ENCODE measurements around the gene FGF19. TPM values are rescaled to one million over a fixed set of nuclear protein-coding genes. Genes with fewer than 3 reads are reported as not detected.

FGF19 gene
- not detected in 2 replicates for total RNA-seq (2014; rRNA removed; shearing (Covaris generic))

- DNase-seq (ENCODE audit: low read depth): no peak
These were observed at the start of gene FGF19 for GRCh38 chr11:69703768-69704507. FGF19 (minus strand) TSS chr11:69704022; CDS start chr11:69703876, 146 bp downstream.

- DNase-seq (ENCODE audit: low read depth): no peak
These were observed 49.1 kb upstream of the FGF19 start for GRCh38 chr11:69752890-69753289.

GRCh38 chr11:69750875-69751597 lies 47.2 kb upstream of the FGF19 start:
- DNase-seq (ENCODE audit: low read depth): no peak

GRCh38 chr11:69750108-69750850 lies 46.5 kb upstream of the FGF19 start:
- DNase-seq (ENCODE audit: low read depth): no peak

- DNase-seq (ENCODE audit: low read depth): no peak
These were observed 44.8 kb upstream of the FGF19 start for GRCh38 chr11:69748637-69749036.

GRCh38 chr11:69746752-69747742 lies 43.2 kb upstream of the FGF19 start:
- no peak for DNase-seq (ENCODE audit: low read depth)

GRCh38 chr11:69746140-69746539 lies 42.3 kb upstream of the FGF19 start:
- DNase-seq (ENCODE audit: low read depth): no peak

- DNase-seq (ENCODE audit: low read depth): no peak
These were observed 41.4 kb upstream of the FGF19 start for GRCh38 chr11:69745201-69745600.

- DNase-seq (ENCODE audit: low read depth): peak; percentile 74
These were observed 40.6 kb upstream of the FGF19 start for GRCh38 chr11:69744435-69744834.

- no peak for DNase-seq (ENCODE audit: low read depth)
These were observed 31.0 kb upstream of the FGF19 start for GRCh38 chr11:69734841-69735240.

GRCh38 chr11:69734367-69734766 lies 30.5 kb upstream of the FGF19 start:
- no peak for DNase-seq (ENCODE audit: low read depth)

GRCh38 chr11:69732910-69733309 lies 29.1 kb upstream of the FGF19 start:
- DNase-seq (ENCODE audit: low read depth): no peak

GRCh38 chr11:69731110-69731509 lies 27.3 kb upstream of the FGF19 start:
- no peak for DNase-seq (ENCODE audit: low read depth)

GRCh38 chr11:69730500-69730899 lies 26.7 kb upstream of the FGF19 start:
- DNase-seq (ENCODE audit: low read depth): no peak

GRCh38 chr11:69729252-69729651 lies 25.4 kb upstream of the FGF19 start:
- DNase-seq (ENCODE audit: low read depth): no peak

GRCh38 chr11:69727266-69727665 lies 23.4 kb upstream of the FGF19 start:
- DNase-seq (ENCODE audit: low read depth): no peak

GRCh38 chr11:69726481-69726880 lies 22.7 kb upstream of the FGF19 start:
- no peak for DNase-seq (ENCODE audit: low read depth)

- DNase-seq (ENCODE audit: low read depth): no peak
These were observed 22.2 kb upstream of the FGF19 start for GRCh38 chr11:69726019-69726418.

- DNase-seq (ENCODE audit: low read depth): no peak
These were observed 17.9 kb upstream of the FGF19 start for GRCh38 chr11:69721745-69722144.

GRCh38 chr11:69721106-69721505 lies 17.3 kb upstream of the FGF19 start:
- DNase-seq (ENCODE audit: low read depth): no peak

- DNase-seq (ENCODE audit: low read depth): no peak
These were observed 15.1 kb upstream of the FGF19 start for GRCh38 chr11:69718912-69719311.
